K562 (cell line): ENCODE results near the gene RNF123. TPM values are rescaled to one million over a fixed set of nuclear protein-coding genes. Genes with fewer than 3 reads are reported as not detected.

Experiments
- HBP1 ChIP-seq: fragments of 450-650 bp; formaldehyde crosslinking; IDR thresholded peaks from 2 replicates; pipeline ENCODE4 v1.4.0; 2022; ENCODE audit warnings: missing genetic modification characterization
- HDAC6 ChIP-seq: IDR thresholded peaks from 2 replicates; pipeline ENCODE4 v1.6.1; 2012; ENCODE audit warnings: low read depth, mild to moderate bottlenecking, control low read depth, inconsistent platforms, low read length, moderate library complexity
- MECOM ChIP-seq: fragments of 250-450 bp; sonication (Bioruptor Pico); IDR thresholded peaks from 2 replicates; pipeline ENCODE4 v1.8.0; 2022; ENCODE audit warnings: inconsistent platforms
- NFYB ChIP-seq: IDR thresholded peaks from 2 replicates; pipeline ENCODE4 v1.6.1; 2011; ENCODE audit warnings: mild to moderate bottlenecking, moderate library complexity; ENCODE audit not compliant: insufficient read length; ENCODE audit errors: extremely low read depth
- RBM22 ChIP-seq: fragments of 200-400 bp; formaldehyde crosslinking; IDR thresholded peaks from 2 replicates; pipeline ENCODE4 v1.6.1; 2018; ENCODE audit warnings: low read length, low read depth; ENCODE audit not compliant: poor library complexity, severe bottlenecking
- RCOR1 ChIP-seq, 2 experiments: IDR thresholded peaks; 2 replicates each; pipeline ENCODE4 v1.6.1; 2012; ENCODE audit warnings: low read depth in 2 of 2, low read length in 2 of 2, borderline replicate concordance in 1 of 2, improper control_type of control experiment in 1 of 2
- STAT6 ChIP-seq: sonication (generic); formaldehyde crosslinking; IDR thresholded peaks from 2 replicates; pipeline ENCODE4 v1.8.1; 2023; ENCODE audit warnings: mild to moderate bottlenecking, missing genetic modification reagents
- ZBTB33 ChIP-seq: sonication (generic); formaldehyde crosslinking; IDR thresholded peaks from 2 replicates; pipeline ENCODE4 v1.8.1; 2023; ENCODE audit warnings: mild to moderate bottlenecking, missing genetic modification reagents
- polyA plus RNA-seq, 8 experiments: library from polyadenylated mRNA; depleted of rRNA in 4 of 8; stranded (reverse) in 5 of 8; unstranded in 3 of 8; fragments of >200 nt; fragmentation: Nextera tagmentation in 2 of 8; fragmentation: Illumina TruSeq in 1 of 8; extraction: Ambion mirVana in 2 of 8; extraction: Trizol in 1 of 8; gene quantifications; 2 replicates each; pipeline versions ENCODE4 v1.2.1 to v1.2.3, GENCODE V29; 2011 to 2014; ENCODE audit warnings: inconsistent platforms in 1 of 8, missing spikeins in 1 of 8
- total RNA-seq, 7 experiments: library from RNA; depleted of rRNA in 6 of 7; stranded (reverse); fragments of >200 nt in 6 of 7; fragmentation: Illumina TruSeq in 2 of 7; extraction: Trizol in 2 of 7; gene quantifications; 2 replicates each; pipeline versions ENCODE4 v1.2.1 to v1.2.3, GENCODE V29; 2011 to 2021; ENCODE audit warnings: low replicate concordance in 1 of 7

The RNF123 gene
- total and polyA plus RNA-seq, 9 of the 15 experiments (the other 6 are each of a cell fraction or from before 2014, with no cell fraction given) = 8.7 to 53.1 (median 17.5) TPM

- TF ChIP-seq ZBTB33 (peak; percentile 72), MECOM (CRISPR knock-in tag) (no peak), NFYB (peak; percentile 22), HBP1 (CRISPR knock-in tag) (no peak), HDAC6 (no peak), STAT6 (CRISPR knock-in tag) (no peak), RCOR1 (IDR thresholded peaks at IDR 0.05; ENCODE audit: borderline replicate concordance in 1 of 2, low read depth in 2 of 2, low read length in 2 of 2) (no peak), RBM22 (peak; percentile 62)
Observed at GRCh38 chr3:49719214-49719884, 30.0 kb downstream of the RNF123 start, which contains the start of gene AMIGO3 (continued).
